Subcutaneous adipose tissue (tissue), 4 donors: ENCODE measurements around the gene PLTP. TPM values are rescaled to one million over a fixed set of nuclear protein-coding genes. Genes with fewer than 3 reads are reported as not detected.

Experiments
- CTCF ChIP-seq: fragments of 450-650 bp; IDR thresholded peaks from one replicate; pipeline ENCODE4 v1.5.1; 2016; ENCODE audit warnings: low read depth, mild to moderate bottlenecking, control low read depth, antibody characterized with exemption, moderate library complexity
- total RNA-seq, 4 donors: library from RNA; depleted of rRNA; stranded (reverse); fragments of >200 nt; gene quantifications; one replicate each; pipeline ENCODE4 v1.1.0, GENCODE V29; 2016

Gene PLTP
- 100 to 1,000 TPM; 135 to 475 (median 261) TPM for total RNA-seq

- no peak for TF ChIP-seq CTCF
Observed at GRCh38 chr20:45911486-45912343, at the start of gene PLTP. TSS of gene PLTP (minus strand) at chr20:45912155. CDS start at chr20:45911452, 703 bp downstream.

- TF ChIP-seq CTCF = no peak
Observed at GRCh38 chr20:45959956-45960630, 48.1 kb upstream of the PLTP start.

GRCh38 chr20:45959126-45959525 lies 47.2 kb upstream of the PLTP start:
- TF ChIP-seq CTCF = no peak

GRCh38 chr20:45958593-45958992 lies 46.6 kb upstream of the PLTP start:
- no peak for TF ChIP-seq CTCF

GRCh38 chr20:45957021-45957941 lies 45.3 kb upstream of the PLTP start:
- no peak for TF ChIP-seq CTCF

- TF ChIP-seq CTCF = no peak
Observed at GRCh38 chr20:45953672-45954071, 41.7 kb upstream of the PLTP start.
